WI38 (cell line): ENCODE measurements around the gene CAPN8.
A peak's percentile ranks its signal among the peaks of the same experiment; 100 is the strongest.

Source experiments
- H3K4me3 ChIP-seq: 2 replicates; pipeline ENCODE4 v1.5.1; 2011; ENCODE audit warnings: low read depth, mild to moderate bottlenecking, control low read depth, low read length
- CTCF ChIP-seq: IDR thresholded peaks from 2 replicates; pipeline ENCODE4 v1.5.1; 2012; ENCODE audit warnings: low read depth, mild to moderate bottlenecking, control low read depth, low read length

Gene CAPN8

GRCh38 chr1:223628233-223629125 is 37.0 kb downstream of the CAPN8 start:
- no peak overlapping the region for H3K4me3 ChIP-seq

GRCh38 chr1:223622132-223622842 is 43.2 kb downstream of the CAPN8 start:
- no peak for TF ChIP-seq CTCF
- H3K4me3 ChIP-seq = no peak overlapping the region

More at GRCh38 chr1:223628233-223629125, 37.0 kb downstream of the CAPN8 start:
- TF ChIP-seq CTCF = peak; percentile 46

GRCh38 chr1:223621312-223621734 is 44.2 kb downstream of the CAPN8 start:
- H3K4me3 ChIP-seq = no peak overlapping the region
- TF ChIP-seq CTCF = no peak

- TF ChIP-seq CTCF = no peak
- no peak overlapping the region for H3K4me3 ChIP-seq
These were observed 45.1 kb downstream of the CAPN8 start for GRCh38 chr1:223620297-223620897.

GRCh38 chr1:223618680-223619079 is 46.8 kb downstream of the CAPN8 start:
- TF ChIP-seq CTCF = no peak
- no peak overlapping the region for H3K4me3 ChIP-seq

GRCh38 chr1:223617323-223618070 is 48.0 kb downstream of the CAPN8 start:
- no peak for TF ChIP-seq CTCF
- no peak overlapping the region for H3K4me3 ChIP-seq
